ENCODE data around the gene SPATS2. TPM values are rescaled to one million over a fixed set of nuclear protein-coding genes. Genes with fewer than 3 reads are reported as not detected.

The SPATS2 gene
- total and polyA plus RNA-seq, 10 of the 15 experiments (the other 5 are each of a cell fraction or from before 2014, with no cell fraction given), result 9.0 to 54.2 (median 27.5) TPM

- no peak for TF ChIP-seq ZBTB11 (CRISPR knock-in tag; IDR thresholded peaks at IDR 0.05)
- TF ChIP-seq GATAD2B (conservative IDR thresholded peaks at IDR 0.05; ENCODE audit: low read depth), result no peak; the same call in 1 of the 2 replicates
- TF ChIP-seq RCOR1 (conservative IDR thresholded peaks at IDR 0.05; ENCODE audit: low read depth, low read length), result no peak
- TF ChIP-seq RELB (IDR thresholded peaks at IDR 0.05; ENCODE audit: low read depth), result 0 out of 2 replicates have a peak, but pooled peaks have one; percentile 41
- peak in 1 of 2 experiments; percentile 2; a peak in 1 of 3 replicates for TF ChIP-seq EGR1 (IDR thresholded peaks at IDR 0.05; ENCODE audit: borderline replicate concordance in 1 of 2, low read depth in 2 of 2, low read length in 2 of 2)
- TF ChIP-seq TBL1XR1 (IDR thresholded peaks at IDR 0.05; ENCODE audit: low read depth, low read length), result no peak
- no peak for TF ChIP-seq SMARCA5 (IDR thresholded peaks at IDR 0.05)
- no peak for TF ChIP-seq ELK1 (IDR thresholded peaks at IDR 0.05; ENCODE audit: low read depth, low read length)
- TF ChIP-seq ASH2L (IDR thresholded peaks at IDR 0.05; ENCODE audit: borderline replicate concordance, low read depth), result no peak
- TF ChIP-seq IRF4 (IDR thresholded peaks at IDR 0.05; ENCODE audit: low read depth, low read length), result no peak
- no peak for TF ChIP-seq HSF1 (IDR thresholded peaks at IDR 0.05; ENCODE audit: low read depth, low read length)
- peak; percentile 62; the same call in 1 of the 2 replicates for TF ChIP-seq NBN (IDR thresholded peaks at IDR 0.05)
- TF ChIP-seq RAD21 (IDR thresholded peaks at IDR 0.05; ENCODE audit: insufficient read depth, low read depth, low read length), result no peak
- no peak for TF ChIP-seq ZNF384 (IDR thresholded peaks at IDR 0.05; ENCODE audit: borderline replicate concordance, low read depth, low read length)
- TF ChIP-seq ZBTB4 (CRISPR knock-in tag; IDR thresholded peaks at IDR 0.05), result no peak
These were observed at the start of gene SPATS2 (continued) for GRCh38 chr12:49367381-49368239.
